DOHH2 (cell line): Measurements from ENCODE around the gene PRIM2.
"Not testable (repeated sequence)": the region's sequence is repeated elsewhere in the genome, so short reads cannot be mapped to it uniquely, and the experiment has no call there.

Source experiments
- EZH2phosphoT487 ChIP-seq: fragments of 200-600 bp; sonication (generic); IDR thresholded peaks from 2 replicates; pipeline ENCODE4 v1.6.1; 2017; ENCODE audit warnings: borderline replicate concordance, mild to moderate bottlenecking, antibody characterized with exemption, low read length, moderate library complexity, mixed read lengths
- TF ChIP-seq, protein P1 (sequence below): fragments of 200-600 bp; sonication (generic); IDR thresholded peaks from one replicate; pipeline ENCODE4 v1.5.1; 2014; ENCODE audit warnings: antibody characterized with exemption, mild to moderate bottlenecking, low read depth, low read length; ENCODE audit not compliant: poor library complexity, severe bottlenecking

DNA sequence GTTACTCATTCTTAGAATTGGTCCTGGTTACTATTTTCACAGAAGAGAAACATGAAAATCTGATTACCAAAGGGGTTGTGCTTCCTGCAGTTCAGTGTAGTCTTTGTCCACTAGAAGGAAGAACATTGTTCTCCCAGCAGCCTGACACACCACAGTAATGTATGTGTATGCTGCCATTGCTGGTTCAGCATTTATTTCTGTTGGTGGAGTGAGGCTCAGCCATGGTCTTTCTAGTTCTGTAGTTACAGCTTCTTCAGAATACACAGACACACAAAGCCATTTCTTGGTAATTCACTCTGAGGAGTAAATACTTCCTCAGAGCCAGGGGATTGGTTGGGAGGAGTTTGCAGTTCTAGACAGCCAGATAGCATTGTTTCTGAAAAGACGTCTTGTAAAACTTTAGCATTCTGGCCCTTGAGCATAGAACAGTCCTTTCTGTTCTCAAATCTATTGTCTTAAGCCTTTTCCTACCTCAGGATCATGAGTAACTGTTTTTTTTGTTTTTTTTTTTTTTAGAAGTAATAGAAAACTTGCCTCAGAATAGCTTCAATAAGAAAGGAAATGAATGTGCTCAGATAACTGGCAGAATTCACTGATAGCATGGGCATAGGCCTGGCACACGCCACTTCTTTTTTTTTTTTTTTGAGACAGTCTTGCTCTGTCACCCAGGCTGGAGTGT is 128.5 kb downstream of the PRIM2 start:
- TF ChIP-seq, protein P1, sequence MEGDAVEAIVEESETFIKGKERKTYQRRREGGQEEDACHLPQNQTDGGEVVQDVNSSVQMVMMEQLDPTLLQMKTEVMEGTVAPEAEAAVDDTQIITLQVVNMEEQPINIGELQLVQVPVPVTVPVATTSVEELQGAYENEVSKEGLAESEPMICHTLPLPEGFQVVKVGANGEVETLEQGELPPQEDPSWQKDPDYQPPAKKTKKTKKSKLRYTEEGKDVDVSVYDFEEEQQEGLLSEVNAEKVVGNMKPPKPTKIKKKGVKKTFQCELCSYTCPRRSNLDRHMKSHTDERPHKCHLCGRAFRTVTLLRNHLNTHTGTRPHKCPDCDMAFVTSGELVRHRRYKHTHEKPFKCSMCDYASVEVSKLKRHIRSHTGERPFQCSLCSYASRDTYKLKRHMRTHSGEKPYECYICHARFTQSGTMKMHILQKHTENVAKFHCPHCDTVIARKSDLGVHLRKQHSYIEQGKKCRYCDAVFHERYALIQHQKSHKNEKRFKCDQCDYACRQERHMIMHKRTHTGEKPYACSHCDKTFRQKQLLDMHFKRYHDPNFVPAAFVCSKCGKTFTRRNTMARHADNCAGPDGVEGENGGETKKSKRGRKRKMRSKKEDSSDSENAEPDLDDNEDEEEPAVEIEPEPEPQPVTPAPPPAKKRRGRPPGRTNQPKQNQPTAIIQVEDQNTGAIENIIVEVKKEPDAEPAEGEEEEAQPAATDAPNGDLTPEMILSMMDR: not testable (repeated sequence)
- not testable (repeated sequence) for TF ChIP-seq EZH2phosphoT487
